ENCODE results near the gene PTGIS.

GRCh38 chr20:49562311-49563014 is 5.5 kb downstream of the PTGIS start:
- TF ChIP-seq SMC3 (IDR thresholded peaks at IDR 0.05; ENCODE audit: low read depth, low read length) (no peak), CTCF (conservative IDR thresholded peaks at IDR 0.05; ENCODE audit: low read depth, low read length) (no peak), CHD1 (IDR thresholded peaks at IDR 0.05; ENCODE audit: low read depth, low read length) (no peak), POLR2A (IDR thresholded peaks at IDR 0.05; ENCODE audit: low read depth, low read length) (no peak), RAD21 (IDR thresholded peaks at IDR 0.05; ENCODE audit: low read length) (no peak), CEBPB (IDR thresholded peaks at IDR 0.05; ENCODE audit: low read depth, low read length) (no peak), MAFK (IDR thresholded peaks at IDR 0.05; ENCODE audit: low read depth, low read length) (no peak), ELK1 (IDR thresholded peaks at IDR 0.05; ENCODE audit: borderline replicate concordance, low read depth, low read length) (no peak), RCOR1 (IDR thresholded peaks at IDR 0.05; ENCODE audit: insufficient replicate concordance, low read length) (no peak)
